ENCODE data around the gene ALPK1. TPM values are rescaled to one million over a fixed set of nuclear protein-coding genes. Genes with fewer than 3 reads are reported as not detected.

Gene ALPK1
- total and polyA plus RNA-seq, 4 donors = 2.8 to 14.0 (median 4.7) TPM

GRCh38 chr4:112299721-112300120, 2.6 kb downstream of the ALPK1 start:
- Histone ChIP-seq H3K4me3 (ENCODE audit: low read depth in 1 of 3, low read length in 3 of 3) (no peak overlapping the region), H3K9ac (ENCODE audit: low read depth in 1 of 2, low read length in 2 of 2) (no peak overlapping the region), H3K27ac (ENCODE audit: low read depth in 1 of 2, low read length in 2 of 2) (no peak overlapping the region), H3K9me3 (ENCODE audit: control insufficient read depth in 4 of 4, low read length in 3 of 4) (no peaks in the 10 kb centered on the region), H3K27me3 (ENCODE audit: control insufficient read depth in 4 of 4, insufficient read depth in 4 of 4, low read length in 3 of 4) (no peaks in the 10 kb centered on the region), H3K4me1 (ENCODE audit: control insufficient read depth in 4 of 4, insufficient read depth in 4 of 4, low read length in 3 of 4) (peaks cover 0 to 4% (median 3%) of the 10 kb centered on the region in 4 donors), H3K36me3 (ENCODE audit: control insufficient read depth in 4 of 4, insufficient read depth in 3 of 4, low read depth in 1 of 4, low read length in 3 of 4) (peaks cover 0 to 3% (median 0%) of the 10 kb centered on the region in 4 donors)
- DNase-seq (ENCODE audit: low spot score) = no peak
- 79% methylated on average over 4 of the region's 4 CpGs for WGBS
- no peak for TF ChIP-seq JUND (IDR thresholded peaks at IDR 0.05)
- TF ChIP-seq, protein P1, sequence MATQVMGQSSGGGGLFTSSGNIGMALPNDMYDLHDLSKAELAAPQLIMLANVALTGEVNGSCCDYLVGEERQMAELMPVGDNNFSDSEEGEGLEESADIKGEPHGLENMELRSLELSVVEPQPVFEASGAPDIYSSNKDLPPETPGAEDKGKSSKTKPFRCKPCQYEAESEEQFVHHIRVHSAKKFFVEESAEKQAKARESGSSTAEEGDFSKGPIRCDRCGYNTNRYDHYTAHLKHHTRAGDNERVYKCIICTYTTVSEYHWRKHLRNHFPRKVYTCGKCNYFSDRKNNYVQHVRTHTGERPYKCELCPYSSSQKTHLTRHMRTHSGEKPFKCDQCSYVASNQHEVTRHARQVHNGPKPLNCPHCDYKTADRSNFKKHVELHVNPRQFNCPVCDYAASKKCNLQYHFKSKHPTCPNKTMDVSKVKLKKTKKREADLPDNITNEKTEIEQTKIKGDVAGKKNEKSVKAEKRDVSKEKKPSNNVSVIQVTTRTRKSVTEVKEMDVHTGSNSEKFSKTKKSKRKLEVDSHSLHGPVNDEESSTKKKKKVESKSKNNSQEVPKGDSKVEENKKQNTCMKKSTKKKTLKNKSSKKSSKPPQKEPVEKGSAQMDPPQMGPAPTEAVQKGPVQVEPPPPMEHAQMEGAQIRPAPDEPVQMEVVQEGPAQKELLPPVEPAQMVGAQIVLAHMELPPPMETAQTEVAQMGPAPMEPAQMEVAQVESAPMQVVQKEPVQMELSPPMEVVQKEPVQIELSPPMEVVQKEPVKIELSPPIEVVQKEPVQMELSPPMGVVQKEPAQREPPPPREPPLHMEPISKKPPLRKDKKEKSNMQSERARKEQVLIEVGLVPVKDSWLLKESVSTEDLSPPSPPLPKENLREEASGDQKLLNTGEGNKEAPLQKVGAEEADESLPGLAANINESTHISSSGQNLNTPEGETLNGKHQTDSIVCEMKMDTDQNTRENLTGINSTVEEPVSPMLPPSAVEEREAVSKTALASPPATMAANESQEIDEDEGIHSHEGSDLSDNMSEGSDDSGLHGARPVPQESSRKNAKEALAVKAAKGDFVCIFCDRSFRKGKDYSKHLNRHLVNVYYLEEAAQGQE (IDR thresholded peaks at IDR 0.05) = no peak
- TF ChIP-seq, protein P2, sequence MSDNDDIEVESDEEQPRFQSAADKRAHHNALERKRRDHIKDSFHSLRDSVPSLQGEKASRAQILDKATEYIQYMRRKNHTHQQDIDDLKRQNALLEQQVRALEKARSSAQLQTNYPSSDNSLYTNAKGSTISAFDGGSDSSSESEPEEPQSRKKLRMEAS (IDR thresholded peaks at IDR 0.05) = no peak
- no peak for TF ChIP-seq TAF1 (conservative IDR thresholded peaks at IDR 0.05)
- no peak for TF ChIP-seq HNF4G (IDR thresholded peaks at IDR 0.05)
- TF ChIP-seq FOXA2 (IDR thresholded peaks at IDR 0.05) = no peak
- TF ChIP-seq GABPA (IDR thresholded peaks at IDR 0.05 in 1 of 2, conservative IDR thresholded peaks at IDR 0.05 in 1 of 2) = no peak
- TF ChIP-seq NR2F2 (IDR thresholded peaks at IDR 0.05) = no peak
- TF ChIP-seq HNF4A (conservative IDR thresholded peaks at IDR 0.05) = no peak
- no peak for TF ChIP-seq RXRA (IDR thresholded peaks at IDR 0.05)
- no peak for TF ChIP-seq FOXA1 (IDR thresholded peaks at IDR 0.05)
- no peak for TF ChIP-seq YY1 (IDR thresholded peaks at IDR 0.05)
- TF ChIP-seq SP1 (IDR thresholded peaks at IDR 0.05) = no peak
- TF ChIP-seq, protein P3, sequence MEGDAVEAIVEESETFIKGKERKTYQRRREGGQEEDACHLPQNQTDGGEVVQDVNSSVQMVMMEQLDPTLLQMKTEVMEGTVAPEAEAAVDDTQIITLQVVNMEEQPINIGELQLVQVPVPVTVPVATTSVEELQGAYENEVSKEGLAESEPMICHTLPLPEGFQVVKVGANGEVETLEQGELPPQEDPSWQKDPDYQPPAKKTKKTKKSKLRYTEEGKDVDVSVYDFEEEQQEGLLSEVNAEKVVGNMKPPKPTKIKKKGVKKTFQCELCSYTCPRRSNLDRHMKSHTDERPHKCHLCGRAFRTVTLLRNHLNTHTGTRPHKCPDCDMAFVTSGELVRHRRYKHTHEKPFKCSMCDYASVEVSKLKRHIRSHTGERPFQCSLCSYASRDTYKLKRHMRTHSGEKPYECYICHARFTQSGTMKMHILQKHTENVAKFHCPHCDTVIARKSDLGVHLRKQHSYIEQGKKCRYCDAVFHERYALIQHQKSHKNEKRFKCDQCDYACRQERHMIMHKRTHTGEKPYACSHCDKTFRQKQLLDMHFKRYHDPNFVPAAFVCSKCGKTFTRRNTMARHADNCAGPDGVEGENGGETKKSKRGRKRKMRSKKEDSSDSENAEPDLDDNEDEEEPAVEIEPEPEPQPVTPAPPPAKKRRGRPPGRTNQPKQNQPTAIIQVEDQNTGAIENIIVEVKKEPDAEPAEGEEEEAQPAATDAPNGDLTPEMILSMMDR (IDR thresholded peaks at IDR 0.05; ENCODE audit: low read depth, low read length, missing input control) = no peak
- no peak for TF ChIP-seq ATF3 (IDR thresholded peaks at IDR 0.05)
- TF ChIP-seq, protein P4, sequence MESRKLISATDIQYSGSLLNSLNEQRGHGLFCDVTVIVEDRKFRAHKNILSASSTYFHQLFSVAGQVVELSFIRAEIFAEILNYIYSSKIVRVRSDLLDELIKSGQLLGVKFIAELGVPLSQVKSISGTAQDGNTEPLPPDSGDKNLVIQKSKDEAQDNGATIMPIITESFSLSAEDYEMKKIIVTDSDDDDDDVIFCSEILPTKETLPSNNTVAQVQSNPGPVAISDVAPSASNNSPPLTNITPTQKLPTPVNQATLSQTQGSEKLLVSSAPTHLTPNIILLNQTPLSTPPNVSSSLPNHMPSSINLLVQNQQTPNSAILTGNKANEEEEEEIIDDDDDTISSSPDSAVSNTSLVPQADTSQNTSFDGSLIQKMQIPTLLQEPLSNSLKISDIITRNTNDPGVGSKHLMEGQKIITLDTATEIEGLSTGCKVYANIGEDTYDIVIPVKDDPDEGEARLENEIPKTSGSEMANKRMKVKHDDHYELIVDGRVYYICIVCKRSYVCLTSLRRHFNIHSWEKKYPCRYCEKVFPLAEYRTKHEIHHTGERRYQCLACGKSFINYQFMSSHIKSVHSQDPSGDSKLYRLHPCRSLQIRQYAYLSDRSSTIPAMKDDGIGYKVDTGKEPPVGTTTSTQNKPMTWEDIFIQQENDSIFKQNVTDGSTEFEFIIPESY (IDR thresholded peaks at IDR 0.05) = no peak
